H9 (cell line): Measurements from ENCODE around the gene PKNOX2. TPM values are rescaled to one million over a fixed set of nuclear protein-coding genes. Genes with fewer than 3 reads are reported as not detected.

Source experiments
- DNase-seq: peaks from one replicate; pipeline ENCODE4 v3.0.0-alpha.2; 2017
- H2AFZ ChIP-seq: one replicate; pipeline ENCODE4 v1.6.1; 2013; ENCODE audit warnings: mild to moderate bottlenecking, low read length, control low read depth, moderate library complexity
- H2AK5ac ChIP-seq: 2 replicates; pipeline ENCODE4 v1.6.1; 2013; ENCODE audit warnings: low read length, control low read depth, mixed read lengths; ENCODE audit not compliant: insufficient read length
- H2BK120ac ChIP-seq: one replicate; pipeline ENCODE4 v1.6.1; 2013; ENCODE audit warnings: low read depth, mild to moderate bottlenecking, low read length, control low read depth, inconsistent platforms; ENCODE audit not compliant: poor library complexity, severe bottlenecking
- H2BK12ac ChIP-seq: 2 replicates; pipeline ENCODE4 v1.6.1; 2013; ENCODE audit warnings: low read length, control low read depth, mixed read lengths, low read depth; ENCODE audit not compliant: insufficient read length
- H2BK15ac ChIP-seq: 2 replicates; pipeline ENCODE4 v1.6.1; 2013; ENCODE audit warnings: low read depth, low read length, control low read depth
- H2BK20ac ChIP-seq: one replicate; pipeline ENCODE4 v1.6.1; 2013; ENCODE audit warnings: low read depth, mild to moderate bottlenecking, low read length, control low read depth, inconsistent platforms; ENCODE audit not compliant: poor library complexity, severe bottlenecking
- H2BK5ac ChIP-seq: 2 replicates; pipeline ENCODE4 v1.6.1; 2013; ENCODE audit warnings: low read length, control low read depth, mixed read lengths; ENCODE audit not compliant: insufficient read length
- H3K14ac ChIP-seq: 2 replicates; pipeline ENCODE4 v1.6.1; 2013; ENCODE audit warnings: low read length, control low read depth; ENCODE audit not compliant: insufficient read depth
- H3K18ac ChIP-seq: 2 replicates; pipeline ENCODE4 v1.6.1; 2013; ENCODE audit warnings: low read depth, mild to moderate bottlenecking, mixed read lengths, low read length, control low read depth; ENCODE audit not compliant: insufficient read length
- H3K23ac ChIP-seq: 2 replicates; pipeline ENCODE4 v1.6.1; 2013; ENCODE audit warnings: low read length, control low read depth, mixed read lengths, low read depth; ENCODE audit not compliant: insufficient read length
- H3K23me2 ChIP-seq: 2 replicates; pipeline ENCODE4 v1.6.1; 2013; ENCODE audit warnings: low read depth, mild to moderate bottlenecking, mixed read lengths, low read length, control low read depth; ENCODE audit not compliant: insufficient read length, poor library complexity, severe bottlenecking
- H3K27ac ChIP-seq: 2 replicates; pipeline ENCODE4 v1.5.1; 2013; ENCODE audit warnings: low read length, control low read depth, mixed read lengths, low read depth; ENCODE audit not compliant: insufficient read length
- H3K27me3 ChIP-seq: 2 replicates; pipeline ENCODE4 v1.6.1; 2013; ENCODE audit warnings: low read length, control low read depth, inconsistent platforms; ENCODE audit not compliant: insufficient read depth
- H3K4ac ChIP-seq: 2 replicates; pipeline ENCODE4 v1.6.1; 2013; ENCODE audit warnings: low read depth, mild to moderate bottlenecking, control low read depth, inconsistent platforms, low read length, moderate library complexity
- H3K4me1 ChIP-seq: 2 replicates; pipeline ENCODE4 v1.6.1; 2013; ENCODE audit warnings: low read length, control low read depth, inconsistent platforms; ENCODE audit not compliant: insufficient read depth
- H3K4me2 ChIP-seq: 2 replicates; pipeline ENCODE4 v1.6.1; 2013; ENCODE audit warnings: low read length, control low read depth, mixed read lengths; ENCODE audit not compliant: insufficient read length, insufficient read depth
- H3K56ac ChIP-seq: 2 replicates; pipeline ENCODE4 v1.6.1; 2013; ENCODE audit warnings: low read depth, mild to moderate bottlenecking, mixed read lengths, low read length, control low read depth; ENCODE audit not compliant: insufficient read length
- H3K79me1 ChIP-seq: 2 replicates; pipeline ENCODE4 v1.6.1; 2013; ENCODE audit warnings: low read depth, mild to moderate bottlenecking, moderate library complexity, low read length, control low read depth, inconsistent platforms; ENCODE audit not compliant: insufficient read depth, poor library complexity, severe bottlenecking
- H3K79me2 ChIP-seq: 2 replicates; pipeline ENCODE4 v1.6.1; 2013; ENCODE audit warnings: low read length, control low read depth, inconsistent platforms; ENCODE audit not compliant: insufficient read depth
- H3K9ac ChIP-seq: 2 replicates; pipeline ENCODE4 v1.6.1; 2013; ENCODE audit warnings: low read length, control low read depth, mixed read lengths; ENCODE audit not compliant: insufficient read length; ENCODE audit errors: extremely low read depth
- H3K9me3 ChIP-seq: one replicate; pipeline ENCODE4 v1.6.1; 2013; ENCODE audit warnings: low read depth, low read length, inconsistent platforms; ENCODE audit not compliant: control insufficient read depth
- H3T11ph ChIP-seq: one replicate; pipeline ENCODE4 v1.6.1; 2013; ENCODE audit warnings: mild to moderate bottlenecking, low read length, control low read depth, inconsistent platforms
- H4K20me1 ChIP-seq: one replicate; pipeline ENCODE4 v1.6.1; 2013; ENCODE audit not compliant: control insufficient read depth, insufficient read length, insufficient read depth
- H4K5ac ChIP-seq: 2 replicates; pipeline ENCODE4 v1.6.1; 2013; ENCODE audit warnings: low read depth, mild to moderate bottlenecking, mixed read lengths, low read length, control low read depth; ENCODE audit not compliant: insufficient read length
- H4K8ac ChIP-seq: replicated peaks from 2 replicates; pipeline ENCODE4 v1.6.1; 2013; ENCODE audit warnings: low read length, control low read depth, mixed read lengths, low read depth; ENCODE audit not compliant: insufficient read length
- H4K91ac ChIP-seq: 2 replicates; pipeline ENCODE4 v1.6.1; 2013; ENCODE audit warnings: low read depth, mild to moderate bottlenecking, moderate library complexity, mixed read lengths, low read length, control low read depth; ENCODE audit not compliant: insufficient read length
- H3K27ac Mint-ChIP-seq, 3 experiments: 2 replicates in 2 of 3; 3 replicates in 1 of 3; pipeline ENCODE4 v1.8.0; 2020 to 2021; ENCODE audit warnings: mixed read lengths in 3 of 3, mild to moderate bottlenecking in 1 of 3, moderate library complexity in 1 of 3
- H3K27me3 Mint-ChIP-seq: 2 replicates; pipeline ENCODE4 v1.8.0; 2021; ENCODE audit warnings: low read depth, mild to moderate bottlenecking, moderate library complexity, mixed read lengths
- H3K36me3 Mint-ChIP-seq, 3 experiments: 2 replicates in 2 of 3; 3 replicates in 1 of 3; pipeline ENCODE4 v1.8.0; 2020 to 2021; ENCODE audit warnings: low read depth in 3 of 3, mixed read lengths in 3 of 3; ENCODE audit not compliant: insufficient read depth in 1 of 3
- H3K4me1 Mint-ChIP-seq, 2 experiments: 2 replicates each; pipeline ENCODE4 v1.8.0; 2020; ENCODE audit warnings: mixed read lengths in 2 of 2
- H3K4me3 Mint-ChIP-seq, 2 experiments: 2 replicates in 1 of 2; 3 replicates in 1 of 2; pipeline ENCODE4 v1.8.0; 2020 to 2021; ENCODE audit warnings: mild to moderate bottlenecking in 2 of 2, mixed read lengths in 2 of 2, moderate library complexity in 1 of 2
- H3K9me3 Mint-ChIP-seq, 2 experiments: 2 replicates in 1 of 2; 3 replicates in 1 of 2; pipeline ENCODE4 v1.8.0; 2020; ENCODE audit warnings: mild to moderate bottlenecking in 2 of 2, mixed read lengths in 2 of 2, moderate library complexity in 1 of 2
- CTCF ChIP-seq: fragments of 200-600 bp; sonication (generic); conservative IDR thresholded peaks from 3 replicates; pipeline ENCODE4 v1.8.0; 2021; ENCODE audit warnings: antibody characterized with exemption, mild to moderate bottlenecking
- WGBS: extraction: QIAGEN DNeasy Blood & Tissue Kit; methylation state at CpG from one replicate; pipeline ENCODE4 v1.1.7; 2013; ENCODE audit warnings: missing lambda C conversion rate, low lambda C conversion rate, mixed read lengths; ENCODE audit not compliant: insufficient read length; ENCODE audit errors: extremely low coverage; 5-methylcytosine and 5-hydroxymethylcytosine counted together
- total RNA-seq: library from RNA; stranded (reverse); gene quantifications from 2 replicates; pipeline ENCODE4 v1.2.1, GENCODE V29; 2021

Gene PKNOX2
- total RNA-seq, 1 experiment from 2014 or later = 1.3 TPM

DNA sequence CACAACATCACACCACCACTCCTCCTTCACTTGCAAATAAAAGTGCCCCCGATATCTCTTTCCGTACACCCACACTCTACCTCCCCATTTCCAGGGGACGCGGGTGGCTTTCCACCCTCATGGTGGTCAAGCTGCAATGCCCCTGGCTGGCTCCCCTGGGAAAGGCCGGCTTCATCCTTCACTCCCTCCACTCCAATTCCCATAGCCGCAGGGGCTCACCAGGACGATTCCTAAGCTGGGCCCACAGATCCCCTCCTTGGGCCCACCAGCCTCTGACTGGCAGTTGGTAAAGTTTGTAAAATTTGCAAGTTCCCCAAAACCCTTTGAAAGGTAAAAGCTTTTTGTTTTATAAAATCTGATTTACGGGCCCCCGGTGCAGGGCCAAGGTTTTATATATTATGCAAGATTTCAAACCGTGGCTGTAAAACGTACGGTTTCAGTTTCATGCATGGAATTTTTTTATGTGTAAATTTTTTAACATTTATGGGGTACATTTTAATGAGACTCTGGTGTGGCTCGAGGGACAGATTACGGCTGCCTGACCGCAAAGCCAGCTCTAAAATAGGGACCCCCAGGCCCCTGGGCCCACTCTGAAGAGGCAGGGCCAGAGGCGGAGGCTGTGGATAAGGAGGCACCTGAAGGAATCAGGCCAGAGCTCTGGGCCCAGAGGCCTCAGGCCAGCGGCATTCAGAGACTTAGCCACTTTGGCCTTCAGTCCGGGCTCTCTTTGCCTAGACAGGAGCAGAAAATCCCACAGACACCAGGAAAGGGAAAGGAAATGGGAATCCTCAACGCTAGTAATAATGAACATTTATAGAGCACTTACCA is 225.0 kb downstream of the PKNOX2 start:
- H3K79me1 ChIP-seq = no peaks in the 10 kb centered on the region
- no peaks in the 10 kb centered on the region for H3K23me2 ChIP-seq
- no peak overlapping the region for H3K9ac ChIP-seq
- no peak overlapping the region for H2AFZ ChIP-seq
- H3K23ac ChIP-seq = no peak overlapping the region
- H2BK20ac ChIP-seq = no peak overlapping the region
- H3K4me1 ChIP-seq = peaks cover 11% of the 10 kb centered on the region; the same call in 1 of the 2 replicates
- no peak overlapping the region for H3K4ac ChIP-seq
- no peak overlapping the region for H3K14ac ChIP-seq
- peaks cover 0 to 4% (median 0%) of the 10 kb centered on the region in 3 experiments; a peak in 1 of 7 replicates for H3K36me3 Mint-ChIP-seq
- no peak overlapping the region for H2BK15ac ChIP-seq
- H3K27ac Mint-ChIP-seq = peak overlapping the region in 1 of 3 experiments; percentile 44; a peak in 2 of 7 replicates
- no peaks in the 10 kb centered on the region for H3K27me3 ChIP-seq
- no CpG with 5 or more reads among the region's 19 CpGs for WGBS
- no peak overlapping the region for H2BK5ac ChIP-seq
- H3K4me2 ChIP-seq = no peak overlapping the region
- no peak overlapping the region for H4K91ac ChIP-seq
- no peak for TF ChIP-seq CTCF
- H3K56ac ChIP-seq = no peak overlapping the region
- H2BK120ac ChIP-seq = no peak overlapping the region
- H3K4me3 Mint-ChIP-seq = no peak overlapping the region
- H3K9me3 Mint-ChIP-seq = no peaks in the 10 kb centered on the region
- no peak for DNase-seq
- no peaks in the 10 kb centered on the region for H3K9me3 ChIP-seq
- H2BK12ac ChIP-seq = no peak overlapping the region
- no peak overlapping the region for H2AK5ac ChIP-seq
- H3T11ph ChIP-seq = no peak overlapping the region
- H3K79me2 ChIP-seq = no peaks in the 10 kb centered on the region
- no peak overlapping the region for H3K18ac ChIP-seq
- no peak overlapping the region for H4K8ac ChIP-seq
- peaks cover 34 to 39% of the 10 kb centered on the region in 2 experiments for H3K4me1 Mint-ChIP-seq
- H3K27me3 Mint-ChIP-seq = no peaks in the 10 kb centered on the region
- no peak overlapping the region for H3K27ac ChIP-seq
- no peaks in the 10 kb centered on the region for H4K20me1 ChIP-seq
- no peak overlapping the region for H4K5ac ChIP-seq
